NCI-H2081 (cell line): ENCODE measurements around the gene PCDHGC3.
A peak's percentile ranks its signal among the peaks of the same experiment; 100 is the strongest.

Experiments used
- DNase-seq, 2 experiments: peaks; one replicate each; lab custom pipeline; 2025; lab: John Stamatoyannopoulos, UW

Gene PCDHGC3

GRCh38 chr5:141485321-141486055, 9.7 kb downstream of the PCDHGC3 start:
- DNase-seq, result peak in 1 of 2 experiments; percentile 2

- DNase-seq, result no peak
These were observed 10.3 kb downstream of the PCDHGC3 start for GRCh38 chr5:141486091-141486490.

GRCh38 chr5:141487131-141487530, 11.4 kb downstream of the PCDHGC3 start:
- DNase-seq, result no peak

- peak in 1 of 2 experiments; percentile 33 for DNase-seq
These were observed 13.1 kb downstream of the PCDHGC3 start, which contains the start of gene PCDHGC5 for GRCh38 chr5:141488591-141489561. TSS of gene PCDHGC5 (plus strand) at chr5:141489081. CDS start at chr5:141489241, 160 bp downstream.

- no peak for DNase-seq
These were observed 14.1 kb downstream of the PCDHGC3 start for GRCh38 chr5:141489841-141490240.

- DNase-seq, result no peak
These were observed 14.5 kb downstream of the PCDHGC3 start for GRCh38 chr5:141490271-141490670.

- no peak for DNase-seq
These were observed 15.0 kb downstream of the PCDHGC3 start for GRCh38 chr5:141490771-141491170.

- no peak for DNase-seq
These were observed 15.8 kb downstream of the PCDHGC3 start for GRCh38 chr5:141491323-141492167.

- no peak for DNase-seq
These were observed 16.6 kb downstream of the PCDHGC3 start for GRCh38 chr5:141492168-141492885.

GRCh38 chr5:141493500-141494422, 18.0 kb downstream of the PCDHGC3 start:
- DNase-seq, result no peak

GRCh38 chr5:141494761-141495452, 19.1 kb downstream of the PCDHGC3 start:
- no peak for DNase-seq

- no peak for DNase-seq
These were observed 19.7 kb downstream of the PCDHGC3 start for GRCh38 chr5:141495453-141495811.

- DNase-seq, result peak in 1 of 2 experiments; percentile 0
These were observed 20.3 kb downstream of the PCDHGC3 start for GRCh38 chr5:141496038-141496437.

GRCh38 chr5:141501761-141502160, 26.0 kb downstream of the PCDHGC3 start:
- DNase-seq, result no peak

GRCh38 chr5:141503681-141504080, 27.9 kb downstream of the PCDHGC3 start:
- DNase-seq, result no peak

GRCh38 chr5:141504216-141504615, 28.4 kb downstream of the PCDHGC3 start:
- no peak for DNase-seq

GRCh38 chr5:141506381-141507155, 30.8 kb downstream of the PCDHGC3 start:
- DNase-seq, result no peak

GRCh38 chr5:141507387-141508091, 31.8 kb downstream of the PCDHGC3 start:
- no peak for DNase-seq
